VCaP (cell line): ENCODE results near the gene TNIP2.
A peak's percentile ranks its signal among the peaks of the same experiment; 100 is the strongest.

Source experiments
- H3K27ac ChIP-seq: fragments of 450-650 bp; 2 replicates; pipeline ENCODE4 v1.5.1; 2017
- TF ChIP-seq, protein P1 (sequence below): fragments of 450-650 bp; conservative IDR thresholded peaks from 2 replicates; pipeline ENCODE4 v1.5.1; 2017; ENCODE audit warnings: mild to moderate bottlenecking, moderate library complexity

Gene TNIP2

DNA sequence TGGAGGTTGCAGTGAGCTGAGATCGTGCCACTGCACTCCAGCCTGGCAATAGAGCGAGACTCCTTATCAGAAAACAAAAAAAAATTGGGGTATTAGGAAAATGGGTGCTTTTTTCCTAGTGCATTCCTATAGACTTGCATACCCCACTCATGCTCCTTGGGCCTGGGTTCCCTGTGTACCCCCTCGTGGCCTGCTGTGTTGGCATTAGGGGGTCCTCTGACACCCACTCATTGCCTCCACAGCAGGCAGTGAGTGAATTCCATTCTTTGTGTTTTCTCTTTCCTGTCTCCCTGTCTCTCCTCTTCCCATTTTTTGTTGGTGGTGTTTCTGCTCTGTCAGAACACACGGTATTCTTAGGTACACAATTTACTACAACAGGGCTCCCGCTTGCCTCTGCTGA is 42.8 kb downstream of the TNIP2 start:
- H3K27ac ChIP-seq, result peak overlapping the region; percentile 39
- TF ChIP-seq, protein P1, sequence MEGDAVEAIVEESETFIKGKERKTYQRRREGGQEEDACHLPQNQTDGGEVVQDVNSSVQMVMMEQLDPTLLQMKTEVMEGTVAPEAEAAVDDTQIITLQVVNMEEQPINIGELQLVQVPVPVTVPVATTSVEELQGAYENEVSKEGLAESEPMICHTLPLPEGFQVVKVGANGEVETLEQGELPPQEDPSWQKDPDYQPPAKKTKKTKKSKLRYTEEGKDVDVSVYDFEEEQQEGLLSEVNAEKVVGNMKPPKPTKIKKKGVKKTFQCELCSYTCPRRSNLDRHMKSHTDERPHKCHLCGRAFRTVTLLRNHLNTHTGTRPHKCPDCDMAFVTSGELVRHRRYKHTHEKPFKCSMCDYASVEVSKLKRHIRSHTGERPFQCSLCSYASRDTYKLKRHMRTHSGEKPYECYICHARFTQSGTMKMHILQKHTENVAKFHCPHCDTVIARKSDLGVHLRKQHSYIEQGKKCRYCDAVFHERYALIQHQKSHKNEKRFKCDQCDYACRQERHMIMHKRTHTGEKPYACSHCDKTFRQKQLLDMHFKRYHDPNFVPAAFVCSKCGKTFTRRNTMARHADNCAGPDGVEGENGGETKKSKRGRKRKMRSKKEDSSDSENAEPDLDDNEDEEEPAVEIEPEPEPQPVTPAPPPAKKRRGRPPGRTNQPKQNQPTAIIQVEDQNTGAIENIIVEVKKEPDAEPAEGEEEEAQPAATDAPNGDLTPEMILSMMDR, result no peak

DNA sequence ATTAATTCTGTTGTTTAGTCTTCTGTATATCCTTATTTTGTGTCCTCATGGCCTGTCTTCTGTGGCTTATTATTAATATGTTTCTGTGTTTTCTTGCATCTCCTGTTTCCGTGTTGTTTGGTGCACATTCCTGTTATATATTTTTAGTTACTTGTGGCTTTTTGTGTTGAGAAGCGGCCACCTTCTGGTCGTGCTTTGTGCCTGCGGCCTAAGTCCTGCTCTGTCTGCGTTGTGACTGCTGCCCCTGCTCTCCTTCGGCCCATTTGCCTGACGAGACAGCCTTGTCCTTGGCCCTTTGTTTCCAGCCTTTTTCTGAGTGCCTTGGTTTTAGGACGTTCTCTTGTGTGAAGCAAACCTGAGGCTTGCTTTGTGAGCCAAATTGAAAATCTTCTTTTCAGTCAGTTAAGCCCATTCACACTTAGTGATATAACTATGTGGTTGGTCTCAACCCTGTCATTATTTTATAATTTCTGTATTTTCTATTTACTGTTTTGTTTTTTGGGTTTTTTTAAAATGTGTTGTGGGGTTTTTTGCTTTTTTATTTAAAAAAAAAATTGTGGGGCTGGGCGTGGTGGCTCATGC is 43.8 kb downstream of the TNIP2 start:
- no peak overlapping the region for H3K27ac ChIP-seq
- TF ChIP-seq, protein P1, result peak; percentile 70

DNA sequence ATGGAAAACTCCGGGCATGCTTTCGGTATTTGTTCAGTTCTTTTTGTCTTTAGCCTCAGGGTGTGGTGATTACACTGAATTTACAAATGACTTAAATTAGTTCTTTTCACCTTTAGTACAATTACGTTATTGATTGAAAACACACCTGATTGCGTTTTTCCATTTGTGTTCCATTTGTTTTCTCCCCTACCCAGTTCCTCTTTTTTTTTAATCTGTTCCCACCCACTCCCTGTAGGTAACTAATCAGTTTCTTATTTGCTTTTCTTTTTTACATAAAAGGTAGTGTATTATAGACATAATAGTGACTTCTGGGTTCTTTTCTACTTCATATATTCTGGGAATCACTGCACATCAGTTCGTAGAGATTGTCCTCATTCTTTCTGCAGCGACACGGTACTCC is 53.4 kb downstream of the TNIP2 start:
- H3K27ac ChIP-seq, result no peak overlapping the region
- TF ChIP-seq, protein P1, result no peak

DNA sequence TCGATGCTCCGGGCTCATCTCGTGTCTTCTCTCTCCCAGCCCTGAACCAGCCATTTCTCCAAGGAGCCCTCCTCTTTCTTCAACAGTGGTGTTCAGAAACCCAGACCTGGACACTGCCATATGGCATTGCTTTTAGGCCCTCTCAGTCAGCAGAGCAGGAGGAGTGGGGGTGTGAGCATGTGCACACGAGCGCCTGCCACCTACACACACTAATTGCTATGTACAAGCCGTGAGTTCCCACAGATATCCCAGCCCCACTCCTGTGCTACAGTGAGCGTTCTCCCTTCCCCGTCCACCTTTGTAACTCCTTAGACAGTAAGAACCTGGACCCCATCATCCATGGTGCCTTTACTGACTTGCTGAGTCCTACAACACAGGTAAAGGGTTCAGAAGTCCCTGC is 53.8 kb downstream of the TNIP2 start:
- H3K27ac ChIP-seq, result no peak overlapping the region
- TF ChIP-seq, protein P1, result no peak

DNA sequence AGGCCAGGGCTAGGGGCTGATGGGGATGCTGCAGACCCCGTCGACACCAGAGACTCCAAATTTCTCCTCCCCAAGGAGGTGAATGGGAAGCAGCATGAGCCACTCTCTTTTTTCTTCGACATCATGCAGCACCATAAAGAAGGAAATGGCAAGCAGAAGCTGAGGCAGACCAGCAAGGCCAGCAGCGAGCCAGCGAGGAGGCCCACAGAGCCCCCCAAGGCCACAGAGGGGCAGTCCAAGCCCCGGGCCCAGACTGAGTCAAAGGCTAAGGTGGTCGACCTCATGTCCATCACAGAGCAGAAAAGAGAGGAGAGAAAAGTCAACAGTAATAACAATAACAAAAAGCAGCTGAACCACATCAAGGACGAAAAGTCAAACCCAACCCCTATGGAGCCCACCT is 56.1 kb downstream of the TNIP2 start:
- H3K27ac ChIP-seq, result no peak overlapping the region
- TF ChIP-seq, protein P1, result no peak

DNA sequence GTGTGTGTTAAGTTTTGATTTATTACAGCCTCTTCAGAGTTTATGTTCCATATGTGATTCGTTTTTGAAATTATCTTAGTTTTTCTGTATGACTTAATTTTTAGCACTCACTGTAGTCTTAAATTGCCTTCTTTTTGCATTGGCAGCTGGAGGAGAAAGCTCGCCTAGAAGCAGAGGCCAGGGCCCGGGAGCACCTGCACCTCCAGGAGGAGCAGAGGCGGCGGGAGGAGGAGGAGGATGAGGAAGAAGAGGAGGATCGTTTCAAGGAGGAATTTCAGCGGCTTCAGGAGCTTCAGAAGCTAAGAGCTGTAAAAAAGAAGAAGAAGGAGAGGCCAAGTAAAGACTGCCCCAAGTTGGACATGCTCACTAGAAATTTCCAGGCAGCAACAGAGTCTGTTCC is 56.6 kb downstream of the TNIP2 start:
- H3K27ac ChIP-seq, result no peak overlapping the region

DNA sequence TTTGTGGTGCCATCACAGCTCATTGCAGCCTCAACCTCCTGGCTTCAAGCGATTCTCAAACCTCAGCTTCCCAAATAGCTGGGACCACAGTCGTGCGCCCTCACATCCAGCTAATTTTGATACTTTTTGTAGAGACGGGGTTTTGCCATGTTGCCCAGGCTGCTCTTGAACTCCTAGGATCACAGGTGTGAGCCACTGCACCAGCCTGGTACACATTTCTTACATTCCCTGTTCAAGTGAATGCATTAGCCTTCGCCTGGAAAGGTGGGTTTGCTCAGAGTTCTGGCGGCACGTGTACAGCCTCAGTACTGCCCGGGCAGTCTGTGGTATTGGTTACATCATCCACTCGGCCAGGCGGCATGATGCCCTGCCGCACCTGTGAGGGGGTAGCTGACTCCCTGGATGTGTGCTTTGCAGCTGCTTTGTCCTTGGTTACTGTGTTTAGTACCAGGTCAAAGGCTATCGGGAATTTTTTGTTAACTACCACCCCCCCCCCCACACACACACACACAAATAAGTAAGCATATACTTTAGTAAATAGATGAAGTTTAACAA is 57.1 kb downstream of the TNIP2 start:
- no peak overlapping the region for H3K27ac ChIP-seq
- TF ChIP-seq, protein P1, result no peak

More for the DNA sequence above, 56.6 kb downstream of the TNIP2 start:
- TF ChIP-seq, protein P1, result no peak
